Mesothelial cell of epicardium (in vitro differentiated cells): Measurements from ENCODE around the gene ZNF225. TPM values are rescaled to one million over a fixed set of nuclear protein-coding genes. Genes with fewer than 3 reads are reported as not detected.
A peak's percentile ranks its signal among the peaks of the same experiment; 100 is the strongest.
"Not testable (repeated sequence)": the region's sequence is repeated elsewhere in the genome, so short reads cannot be mapped to it uniquely, and the experiment has no call there.

Experiments
- DNase-seq, 2 experiments: peaks; one replicate each; pipeline ENCODE4 v3.0.0; 2021; ENCODE audit warnings: low spot score in 2 of 2; ENCODE audit not compliant: unreplicated experiment in 2 of 2
- H3K27ac Mint-ChIP-seq: 2 replicates; pipeline ENCODE4 v1.8.0; 2021; ENCODE audit warnings: mixed read lengths
- H3K27me3 Mint-ChIP-seq: 2 replicates; pipeline ENCODE4 v1.8.0; 2021; ENCODE audit warnings: low read depth, mixed read lengths
- H3K36me3 Mint-ChIP-seq: 2 replicates; pipeline ENCODE4 v1.8.0; 2021; ENCODE audit warnings: mixed read lengths
- H3K4me1 Mint-ChIP-seq: 2 replicates; pipeline ENCODE4 v1.8.0; 2021; ENCODE audit warnings: mixed read lengths
- H3K4me3 Mint-ChIP-seq: 2 replicates; pipeline ENCODE4 v1.8.0; 2021; ENCODE audit warnings: mild to moderate bottlenecking, moderate library complexity, mixed read lengths
- H3K9me3 Mint-ChIP-seq: 2 replicates; pipeline ENCODE4 v1.8.0; 2021; ENCODE audit warnings: mixed read lengths
- total RNA-seq: library from RNA; stranded (reverse); gene quantifications from 3 replicates; pipeline ENCODE4 v1.2.1, GENCODE V29; 2021
- TF ChIP-seq, protein P1 (sequence below): fragments of 200-600 bp; sonication (generic); IDR thresholded peaks from one replicate; pipeline ENCODE4 v1.5.0; 2021; ENCODE audit warnings: antibody characterized with exemption; ENCODE audit not compliant: unreplicated experiment

The ZNF225 gene
- total RNA-seq, 1 donor from 2014 or later: 7.4 TPM

DNA sequence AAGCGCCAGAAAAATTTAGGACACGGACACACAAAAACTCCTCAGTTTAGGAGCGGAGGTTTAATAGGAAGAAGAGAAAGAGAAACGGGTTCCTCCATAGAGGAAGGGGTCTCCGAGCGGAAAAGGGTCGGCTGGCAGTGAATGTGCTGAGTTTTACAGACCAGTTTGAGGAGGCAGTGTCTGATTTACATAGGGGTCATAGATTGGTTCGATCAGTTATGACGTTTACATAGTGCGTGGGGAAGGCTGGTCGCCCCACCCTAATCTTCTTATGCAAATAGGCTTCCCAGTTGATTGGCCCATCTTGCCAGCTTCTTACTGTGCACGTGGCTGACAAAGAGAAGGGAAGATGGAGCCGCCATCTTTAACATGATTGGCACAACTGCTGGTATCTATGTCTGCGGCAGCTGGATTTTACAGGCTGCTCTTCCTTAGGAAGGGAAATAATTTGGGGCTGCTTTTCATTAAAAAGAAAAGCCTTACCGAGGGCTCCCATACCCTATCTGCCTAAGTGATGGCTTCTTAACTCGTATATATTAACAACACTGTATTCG lies 1.2 kb upstream of the ZNF225 start:
- no peak for DNase-seq
- Mint-ChIP-seq H3K27ac (peak overlapping the region; percentile 82), H3K9me3 (peaks cover 41% of the 10 kb centered on the region), H3K4me3 (peak overlapping the region; percentile 97), H3K36me3 (peaks cover 45% of the 10 kb centered on the region), H3K27me3 (no peaks in the 10 kb centered on the region), H3K4me1 (peaks cover 20% of the 10 kb centered on the region)
- TF ChIP-seq, protein P1, sequence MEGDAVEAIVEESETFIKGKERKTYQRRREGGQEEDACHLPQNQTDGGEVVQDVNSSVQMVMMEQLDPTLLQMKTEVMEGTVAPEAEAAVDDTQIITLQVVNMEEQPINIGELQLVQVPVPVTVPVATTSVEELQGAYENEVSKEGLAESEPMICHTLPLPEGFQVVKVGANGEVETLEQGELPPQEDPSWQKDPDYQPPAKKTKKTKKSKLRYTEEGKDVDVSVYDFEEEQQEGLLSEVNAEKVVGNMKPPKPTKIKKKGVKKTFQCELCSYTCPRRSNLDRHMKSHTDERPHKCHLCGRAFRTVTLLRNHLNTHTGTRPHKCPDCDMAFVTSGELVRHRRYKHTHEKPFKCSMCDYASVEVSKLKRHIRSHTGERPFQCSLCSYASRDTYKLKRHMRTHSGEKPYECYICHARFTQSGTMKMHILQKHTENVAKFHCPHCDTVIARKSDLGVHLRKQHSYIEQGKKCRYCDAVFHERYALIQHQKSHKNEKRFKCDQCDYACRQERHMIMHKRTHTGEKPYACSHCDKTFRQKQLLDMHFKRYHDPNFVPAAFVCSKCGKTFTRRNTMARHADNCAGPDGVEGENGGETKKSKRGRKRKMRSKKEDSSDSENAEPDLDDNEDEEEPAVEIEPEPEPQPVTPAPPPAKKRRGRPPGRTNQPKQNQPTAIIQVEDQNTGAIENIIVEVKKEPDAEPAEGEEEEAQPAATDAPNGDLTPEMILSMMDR: no peak

DNA sequence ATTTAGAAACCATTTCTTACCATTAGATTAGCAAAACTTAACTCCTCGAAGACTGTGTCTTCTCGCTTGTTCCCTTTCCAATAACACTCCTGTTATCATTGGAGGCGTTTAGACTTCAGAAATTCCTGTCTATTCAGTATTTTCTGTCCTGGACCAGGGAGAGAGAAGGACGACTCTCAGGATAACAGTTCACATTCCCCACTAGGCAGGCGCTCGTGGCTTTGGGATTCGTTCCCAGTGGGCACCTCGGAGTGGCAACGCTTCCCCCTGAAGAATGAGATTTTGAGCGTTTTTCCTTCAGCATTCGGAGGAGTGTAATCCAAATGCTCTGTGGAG lies 429 bp upstream of the ZNF225 start:
- Mint-ChIP-seq H3K4me1 (peaks cover 20% of the 10 kb centered on the region), H3K9me3 (peaks cover 33% of the 10 kb centered on the region), H3K27me3 (no peaks in the 10 kb centered on the region), H3K27ac (peak overlapping the region; percentile 95), H3K4me3 (peak overlapping the region; percentile 97), H3K36me3 (peaks cover 42% of the 10 kb centered on the region)
- no peak for DNase-seq
- TF ChIP-seq, protein P1: no peak

DNA sequence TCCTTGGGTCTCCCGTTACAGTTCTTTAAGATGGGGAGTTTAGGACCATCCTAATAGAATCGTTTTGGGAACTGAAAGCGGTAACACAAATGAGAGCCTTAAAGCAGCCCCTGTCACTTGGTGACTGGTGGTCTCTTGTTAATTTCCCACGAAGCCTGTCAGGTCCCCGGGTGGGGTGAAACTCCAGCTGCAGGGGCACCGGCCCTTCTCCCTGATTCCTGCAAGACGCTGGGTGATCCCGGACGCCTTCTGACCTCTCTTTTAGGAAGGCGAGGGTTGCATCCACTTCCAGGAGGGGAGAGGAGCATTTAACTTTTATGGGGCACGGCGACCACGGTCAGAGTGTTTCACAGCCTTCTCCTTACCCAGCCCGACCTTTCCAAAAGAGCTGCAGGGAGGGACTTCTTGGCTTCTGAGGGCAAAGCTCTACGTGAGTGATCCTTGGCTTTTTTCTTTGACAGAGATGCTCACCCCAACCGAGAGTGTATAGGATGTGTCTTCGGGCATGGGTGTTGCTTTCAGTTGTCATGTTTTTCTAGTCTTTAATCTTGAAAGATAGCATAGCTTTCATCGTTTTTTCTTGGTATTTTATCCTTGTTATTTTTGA lies 688 bp downstream of the ZNF225 start:
- Mint-ChIP-seq H3K4me3 (peak overlapping the region; percentile 97), H3K27me3 (no peaks in the 10 kb centered on the region), H3K27ac (peak overlapping the region; percentile 95), H3K36me3 (peaks cover 40% of the 10 kb centered on the region), H3K9me3 (peaks cover 25% of the 10 kb centered on the region), H3K4me1 (peaks cover 20% of the 10 kb centered on the region)
- DNase-seq: no peak
- TF ChIP-seq, protein P1: no peak

DNA sequence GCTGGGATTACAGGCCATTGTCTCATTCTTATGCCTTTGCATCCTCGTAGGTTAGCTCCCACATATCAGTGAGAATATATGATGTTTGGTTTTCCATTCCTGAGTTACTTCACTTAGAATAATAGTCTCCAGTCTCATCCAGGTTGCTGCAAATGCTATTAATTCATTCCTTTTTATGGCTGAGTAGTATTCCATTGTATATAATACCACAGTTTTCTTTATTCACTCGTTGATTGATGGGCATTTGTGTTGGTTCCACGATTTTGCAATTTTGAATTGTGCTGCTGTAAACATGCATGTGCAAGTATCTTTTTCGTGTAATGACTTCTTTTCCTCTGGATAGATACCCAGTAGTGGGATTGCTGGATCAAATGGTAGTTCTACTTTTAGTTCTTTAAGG lies 8.0 kb downstream of the ZNF225 start:
- DNase-seq, H3K4me1 Mint-ChIP-seq, H3K4me3 Mint-ChIP-seq, H3K27me3 Mint-ChIP-seq, H3K27ac Mint-ChIP-seq: not testable (repeated sequence)
- Mint-ChIP-seq H3K36me3 (peaks cover 84% of the 10 kb centered on the region), H3K9me3 (peaks cover 52% of the 10 kb centered on the region)

DNA sequence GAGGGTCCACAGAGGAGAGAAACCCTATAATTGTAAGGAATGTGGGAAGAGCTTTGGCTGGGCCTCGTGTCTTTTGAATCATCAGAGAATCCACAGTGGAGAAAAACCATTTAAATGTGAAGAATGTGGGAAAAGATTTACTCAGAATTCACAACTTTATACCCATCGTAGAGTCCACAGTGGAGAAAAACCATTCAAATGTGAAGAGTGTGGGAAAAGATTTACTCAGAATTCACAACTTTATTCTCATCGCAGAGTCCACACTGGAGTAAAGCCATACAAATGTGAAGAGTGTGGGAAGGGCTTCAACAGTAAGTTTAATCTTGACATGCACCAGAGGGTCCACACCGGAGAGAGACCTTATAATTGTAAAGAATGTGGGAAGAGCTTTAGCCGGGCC lies 18.8 kb downstream of the ZNF225 start:
- Mint-ChIP-seq H3K4me3 (no peak overlapping the region), H3K27ac (no peak overlapping the region), H3K27me3 (no peaks in the 10 kb centered on the region), H3K9me3 (peaks cover 36% of the 10 kb centered on the region), H3K4me1 (no peaks in the 10 kb centered on the region), H3K36me3 (peaks cover 43% of the 10 kb centered on the region)
- TF ChIP-seq, protein P1: no peak
- no peak for DNase-seq

DNA sequence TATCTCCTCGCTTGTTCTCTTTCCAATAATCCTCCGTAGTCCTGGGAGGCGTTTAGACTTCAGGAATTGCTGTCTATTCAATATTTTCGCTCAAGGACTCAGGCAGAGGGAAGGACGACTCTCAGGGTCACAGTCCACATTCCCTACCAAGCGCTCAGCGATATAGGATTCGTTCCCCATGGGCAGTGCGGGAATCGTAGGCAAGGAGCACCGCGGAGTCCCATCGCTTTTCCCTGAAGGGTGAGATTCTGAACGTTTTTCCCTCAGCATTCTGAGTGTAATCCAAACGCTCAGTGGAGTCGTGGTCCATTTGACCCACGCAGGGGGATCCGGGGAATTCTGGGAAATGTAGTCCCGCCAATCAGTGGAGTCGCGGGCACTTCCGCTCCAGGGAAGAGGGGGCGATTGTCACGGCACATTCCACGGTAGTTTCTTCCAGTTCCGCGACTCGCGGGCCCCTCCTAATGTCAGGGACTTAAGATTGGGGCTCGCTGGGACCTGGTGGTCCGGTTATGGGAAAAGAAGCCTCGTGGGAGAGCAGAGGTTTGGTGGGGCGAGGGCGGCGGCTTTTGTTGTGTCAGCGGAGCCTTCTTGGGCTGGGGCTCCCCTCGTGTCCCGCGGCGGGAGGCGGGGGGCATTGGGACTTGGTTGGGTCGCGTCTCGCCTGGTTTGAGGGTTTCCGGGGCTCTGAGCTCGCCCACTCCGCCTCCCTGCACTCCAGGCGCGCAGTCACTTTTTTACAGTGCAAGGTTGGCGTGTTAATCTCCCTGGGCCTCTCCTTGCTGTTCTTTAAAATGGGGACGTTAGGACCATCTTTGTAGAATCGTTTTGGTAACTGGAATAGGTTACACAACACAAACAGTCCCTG lies 28.2 kb downstream of the ZNF225 start, which contains the start of gene ZNF234:
Gene ZNF234 (plus strand): TSS at position 364 of the 868 bp plus-strand sequence. CDS start 3,079 bp downstream, outside the sequence.
- Mint-ChIP-seq H3K9me3 (peaks cover 8% of the 10 kb centered on the region), H3K27me3 (no peaks in the 10 kb centered on the region), H3K4me3 (peak within 1 kb of the TSS; percentile 96), H3K36me3 (peaks cover 12% of the 10 kb centered on the region), H3K4me1 (peaks cover 21% of the 10 kb centered on the region), H3K27ac (peak within 1 kb of the TSS; percentile 87)
- TF ChIP-seq, protein P1: no peak
- peak; percentile 63 to 77 for DNase-seq
